NCI-H1048 (cell line): ENCODE measurements around the gene RALGAPA2.

ENCODE experiments used
- DNase-seq: peaks from one replicate; lab custom pipeline; 2025; lab: John Stamatoyannopoulos, UW

Gene RALGAPA2

DNA sequence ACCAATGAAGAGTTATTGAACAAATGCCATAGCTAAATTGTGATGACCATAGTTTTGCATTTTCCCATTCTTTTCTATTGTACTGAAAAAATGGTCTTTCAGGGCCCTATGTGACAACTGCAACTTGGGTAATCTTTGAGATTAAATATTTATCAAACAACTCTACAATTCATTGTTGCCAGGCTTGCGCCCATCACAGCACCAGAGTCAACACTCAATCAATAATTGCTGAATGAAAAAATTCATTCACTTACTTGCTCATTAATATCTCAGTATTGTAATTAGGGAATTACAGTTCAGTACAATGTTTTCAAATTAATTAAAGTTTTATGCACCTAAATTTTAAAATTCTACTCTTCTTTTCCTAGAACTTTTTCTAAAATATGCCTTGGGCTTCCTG lies 7.7 kb upstream of the RALGAPA2 start:
- DNase-seq, result no peak

GRCh38 chr20:20719411-20719810 lies 7.0 kb upstream of the RALGAPA2 start:
- DNase-seq, result no peak

DNA sequence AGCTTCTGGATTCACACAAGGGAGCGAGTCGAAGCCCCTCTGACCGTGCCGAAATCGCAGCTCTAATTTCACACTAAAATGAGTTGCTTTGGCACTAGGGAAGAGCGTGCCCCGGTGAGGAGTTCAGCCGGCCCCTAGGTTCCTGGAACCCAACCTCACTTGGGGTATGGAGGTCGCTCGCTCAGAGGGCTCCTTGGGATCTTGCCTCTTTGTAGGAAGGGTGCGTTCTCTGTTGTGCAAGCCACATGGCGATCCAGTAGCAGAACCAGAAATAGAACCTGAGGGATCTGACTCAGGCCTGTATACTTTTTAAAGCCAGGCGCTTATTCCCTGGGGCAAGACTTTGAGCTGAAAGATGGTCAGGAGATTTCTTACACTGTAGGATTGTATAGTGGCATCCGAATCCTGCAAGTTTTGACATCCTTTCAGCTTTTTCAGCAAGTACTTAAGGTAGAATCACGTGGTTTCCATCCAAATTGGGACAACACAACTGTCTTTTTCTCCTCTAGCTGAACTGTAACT lies 861 bp upstream of the RALGAPA2 start:
- no peak for DNase-seq

DNA sequence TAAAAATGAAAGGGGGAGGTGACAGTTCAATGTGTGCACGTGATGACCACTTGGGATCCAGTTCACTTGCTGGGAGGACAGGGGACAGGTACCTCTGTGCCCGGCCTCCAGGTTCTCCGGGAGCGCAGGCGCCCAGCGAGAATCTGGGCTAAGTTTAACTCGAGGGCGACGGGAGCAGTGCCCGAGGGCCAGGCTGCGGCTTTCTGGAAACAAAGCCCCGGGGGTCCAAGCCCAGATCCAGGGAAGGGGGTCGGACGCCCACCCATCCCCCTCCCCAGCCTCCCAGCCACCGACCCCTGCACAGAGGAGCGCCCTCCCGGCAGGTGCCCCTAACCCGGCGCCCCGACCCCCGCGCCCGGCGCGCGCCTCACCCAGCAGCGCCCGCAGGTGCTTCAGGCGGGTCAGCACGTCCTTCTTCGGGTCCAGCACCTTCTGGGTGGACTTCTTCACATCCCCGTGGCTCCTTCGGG lies 405 bp downstream of the RALGAPA2 start:
- DNase-seq, result no peak

DNA sequence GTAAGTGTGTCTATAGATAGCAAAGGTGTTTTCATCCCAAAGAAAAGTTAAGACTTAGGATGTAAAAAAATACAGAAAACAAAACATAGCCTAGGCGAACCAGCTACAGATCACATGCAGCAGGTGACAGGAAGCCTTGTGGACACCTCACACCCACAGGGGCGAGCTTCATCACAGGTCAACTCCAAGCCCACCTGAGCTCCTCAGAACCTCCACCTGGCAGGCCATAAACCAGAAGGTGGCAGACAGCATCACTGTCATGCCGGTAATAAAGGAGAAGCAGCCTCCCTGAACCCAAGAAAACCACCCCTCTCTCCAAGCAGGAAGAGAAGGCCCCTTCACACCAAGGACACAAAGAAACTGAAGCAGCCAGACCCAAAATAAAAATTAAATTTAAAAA lies 1.0 kb downstream of the RALGAPA2 start:
- DNase-seq, result no peak

GRCh38 chr20:20710443-20711315 lies 1.8 kb downstream of the RALGAPA2 start:
- no peak for DNase-seq

DNA sequence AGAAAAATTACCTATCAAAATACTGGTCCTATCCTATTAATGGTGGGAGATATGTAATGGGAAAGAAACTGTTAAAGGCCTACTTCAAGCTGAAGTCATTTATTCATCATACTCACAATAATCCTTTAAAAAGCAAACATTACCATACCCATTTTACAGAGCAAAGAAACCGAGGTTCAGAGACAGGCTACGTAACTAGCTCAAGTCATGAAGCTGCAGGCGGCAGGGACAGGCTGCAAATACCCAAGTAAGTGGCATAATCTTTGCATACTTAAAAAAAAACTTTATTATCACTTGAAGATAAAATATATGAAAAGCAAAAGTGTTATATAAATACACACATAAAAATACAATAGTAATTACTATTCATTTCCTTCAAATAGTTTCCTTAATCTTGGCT lies 2.6 kb downstream of the RALGAPA2 start:
- no peak for DNase-seq

DNA sequence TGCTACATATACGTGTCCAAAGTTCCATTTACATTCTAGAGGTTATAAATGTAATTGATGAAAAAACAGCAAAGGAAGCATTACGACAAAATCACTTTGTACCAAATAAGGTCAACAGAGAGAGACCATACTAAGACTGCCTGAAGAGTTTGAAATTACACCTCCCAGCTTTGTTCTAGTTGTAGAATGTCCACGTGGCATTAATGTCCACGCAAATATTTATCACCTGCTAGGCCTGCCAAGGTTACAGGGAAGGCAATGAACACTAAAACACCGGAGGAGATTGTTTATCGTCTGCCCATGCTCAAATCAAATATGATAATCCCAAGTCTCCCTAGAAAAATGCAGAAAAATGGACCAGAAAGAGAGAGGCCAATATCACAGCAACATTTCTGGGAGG lies 6.2 kb downstream of the RALGAPA2 start:
- DNase-seq, result no peak

- no peak for DNase-seq
These were observed 9.9 kb downstream of the RALGAPA2 start for GRCh38 chr20:20702330-20703245.

DNA sequence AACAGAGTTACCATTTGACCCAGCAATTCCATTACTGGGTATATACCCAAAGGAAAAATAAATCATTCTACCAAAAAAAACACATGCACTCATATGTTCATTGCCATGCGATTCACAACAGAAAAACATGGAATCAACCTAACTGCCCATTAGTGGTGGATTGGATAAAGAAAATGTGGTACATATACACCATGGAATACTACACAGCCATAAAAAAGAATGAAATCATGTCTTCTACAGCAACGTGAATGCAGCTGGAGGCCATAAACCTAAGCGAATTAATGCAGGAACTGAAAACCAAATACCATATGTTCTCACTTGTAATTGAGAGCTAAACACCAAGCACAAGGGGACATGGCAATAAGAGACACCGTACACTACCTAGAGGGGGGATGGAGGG lies 12.5 kb downstream of the RALGAPA2 start:
- DNase-seq, result no peak

- DNase-seq, result no peak
These were observed 13.3 kb downstream of the RALGAPA2 start for GRCh38 chr20:20699144-20699543.

DNA sequence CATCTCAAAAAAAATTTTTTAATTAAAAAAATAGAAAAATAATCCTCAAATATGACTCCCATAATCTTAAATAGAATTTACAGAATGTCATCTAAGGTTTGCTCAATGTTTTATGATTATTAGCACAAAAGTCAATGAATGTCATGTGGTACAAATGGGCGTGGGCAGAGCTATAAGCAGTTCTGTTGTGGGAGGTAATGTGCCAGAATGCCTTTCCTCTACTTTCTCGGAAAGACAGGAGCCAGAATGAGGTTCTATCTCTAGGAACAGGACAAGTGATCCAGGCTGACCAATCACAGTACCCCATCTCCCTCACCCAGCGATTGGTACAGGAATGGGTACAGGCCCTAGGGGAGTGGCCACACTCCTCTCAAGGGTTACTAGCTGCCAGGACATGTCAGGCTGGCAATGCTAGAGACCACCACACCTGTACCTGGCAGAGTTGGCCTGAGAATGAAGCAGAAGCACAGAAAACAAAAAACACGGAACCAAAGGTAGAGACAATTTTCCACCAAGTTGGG lies 15.1 kb downstream of the RALGAPA2 start:
- DNase-seq, result no peak

DNA sequence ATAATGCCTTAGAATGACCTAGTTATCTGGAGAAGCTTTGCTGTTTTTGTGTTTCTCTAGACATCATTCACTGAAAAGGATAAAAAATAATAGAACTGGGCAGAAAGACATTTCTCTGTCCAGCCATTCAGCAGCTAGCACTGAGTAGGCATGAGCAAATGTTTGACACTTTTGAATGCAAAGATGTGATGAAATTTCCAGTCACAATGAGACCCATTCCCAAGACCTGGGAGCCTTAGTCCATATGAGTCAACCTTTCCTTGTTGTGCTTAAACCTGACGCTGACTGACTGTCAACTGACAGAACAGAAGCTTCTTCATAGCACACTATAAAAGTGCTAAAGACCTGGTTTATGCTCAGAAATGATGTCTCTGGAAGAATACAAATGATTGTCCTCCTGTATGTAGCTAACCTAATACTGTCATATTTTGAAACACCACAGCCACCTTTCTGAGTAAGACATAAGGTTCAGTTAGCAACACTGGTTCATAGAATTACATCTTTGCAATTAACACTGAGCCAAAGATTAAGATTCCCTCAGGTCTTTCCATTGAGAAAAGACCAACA lies 17.1 kb downstream of the RALGAPA2 start:
- DNase-seq, result no peak

- DNase-seq, result no peak
These were observed 17.9 kb downstream of the RALGAPA2 start for GRCh38 chr20:20694591-20694990.

DNA sequence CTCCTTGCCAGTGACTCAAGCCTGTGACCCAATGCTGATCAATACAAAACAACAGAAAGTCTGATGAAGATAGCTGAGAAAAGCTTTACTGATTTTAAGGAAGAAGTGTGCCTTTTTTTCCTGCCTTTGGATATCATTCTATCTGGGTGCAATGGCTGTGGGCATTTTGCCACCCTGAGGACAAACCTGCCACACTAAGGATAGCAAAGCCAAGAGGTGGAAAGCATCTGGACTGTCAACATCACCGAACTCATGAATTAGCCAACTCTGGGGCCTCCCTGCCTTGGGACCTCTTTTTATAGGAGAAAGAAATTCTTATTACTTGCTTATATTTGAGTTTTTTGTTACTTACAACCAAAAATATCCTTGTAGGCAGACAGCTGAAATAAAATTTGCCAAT lies 19.9 kb downstream of the RALGAPA2 start:
- DNase-seq, result no peak

- DNase-seq, result no peak
These were observed 20.8 kb downstream of the RALGAPA2 start for GRCh38 chr20:20691477-20692235.

- no peak for DNase-seq
These were observed 21.6 kb downstream of the RALGAPA2 start for GRCh38 chr20:20690676-20691476.

DNA sequence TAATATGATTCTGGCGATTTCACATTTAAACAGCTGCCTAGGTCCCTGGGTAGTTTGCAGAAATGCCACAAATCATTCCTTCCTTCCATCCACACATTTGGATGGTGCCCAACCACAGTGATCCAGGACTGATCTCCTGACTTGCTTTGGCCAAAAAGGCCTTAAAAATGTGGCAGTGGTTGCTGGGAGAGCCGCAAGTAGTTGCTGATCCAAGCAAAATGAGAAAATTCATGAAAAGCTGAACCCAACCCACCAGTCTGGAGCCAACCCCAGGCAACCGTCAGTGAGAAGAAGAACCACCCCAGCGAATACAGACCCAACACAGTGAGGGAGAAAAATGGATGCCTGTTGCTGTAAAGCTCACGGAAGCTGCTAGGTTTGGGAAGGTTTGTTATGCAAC lies 25.1 kb downstream of the RALGAPA2 start:
- DNase-seq, result no peak

DNA sequence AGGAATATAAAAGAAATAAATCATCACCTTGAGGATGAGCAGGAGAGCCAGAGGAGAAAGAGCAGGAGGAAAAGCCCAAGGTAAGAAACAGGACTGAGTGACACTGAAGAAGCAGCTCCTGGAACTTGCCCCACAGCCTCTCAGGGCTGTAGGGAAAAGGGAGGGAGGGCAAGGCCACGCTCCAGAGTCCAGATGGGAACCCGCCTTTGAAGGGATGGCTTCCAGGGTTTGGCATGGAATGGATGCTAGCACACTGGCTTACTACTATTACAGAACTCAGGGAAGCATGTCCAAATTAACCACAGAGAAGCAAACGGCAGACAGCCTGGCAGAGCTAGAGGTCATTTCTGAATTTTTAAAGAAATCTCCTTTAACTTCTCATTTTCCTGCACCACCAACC lies 26.8 kb downstream of the RALGAPA2 start:
- DNase-seq, result no peak
